Mammary epithelial cell (primary cell): ENCODE measurements around the gene EFS.
"Not testable (repeated sequence)": the region's sequence is repeated elsewhere in the genome, so short reads cannot be mapped to it uniquely, and the experiment has no call there.

Experiments
- EZH2 ChIP-seq: IDR thresholded peaks from 2 replicates; pipeline ENCODE4 v1.6.1; 2012; ENCODE audit warnings: low read length, inconsistent platforms, borderline replicate concordance
- TF ChIP-seq, protein P1 (sequence below), 2 donors: IDR thresholded peaks in 1 of 2; conservative IDR thresholded peaks in 1 of 2; 2 replicates each; pipeline ENCODE4 v1.5.1; 2011 to 2012; ENCODE audit warnings: inconsistent platforms in 2 of 2, low read length in 2 of 2, mild to moderate bottlenecking in 2 of 2, control low read depth in 1 of 2, low read depth in 1 of 2; ENCODE audit not compliant: insufficient read depth in 1 of 2; ENCODE audit errors: extremely low read depth in 1 of 2

DNA sequence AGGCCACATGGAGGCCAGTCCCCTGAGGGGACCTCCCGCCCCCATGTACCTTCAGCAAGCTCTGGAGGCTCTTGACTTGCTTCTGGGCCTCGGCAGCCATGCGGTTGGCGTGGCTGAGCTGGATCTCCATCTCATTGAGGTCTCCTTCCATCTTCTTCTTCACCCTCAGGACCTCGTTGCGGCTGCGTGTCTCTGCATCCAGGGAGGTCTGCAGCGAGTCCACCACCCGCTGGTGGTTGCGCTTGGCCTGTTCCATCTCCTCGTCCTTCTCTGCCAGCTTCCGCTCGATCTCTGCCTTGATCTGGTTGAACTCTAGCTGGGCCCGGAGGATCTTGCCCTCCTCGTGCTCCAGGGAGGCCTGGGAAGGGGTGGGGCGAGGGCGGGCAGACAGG is 21.3 kb upstream of the EFS start:
- TF ChIP-seq, protein P1, sequence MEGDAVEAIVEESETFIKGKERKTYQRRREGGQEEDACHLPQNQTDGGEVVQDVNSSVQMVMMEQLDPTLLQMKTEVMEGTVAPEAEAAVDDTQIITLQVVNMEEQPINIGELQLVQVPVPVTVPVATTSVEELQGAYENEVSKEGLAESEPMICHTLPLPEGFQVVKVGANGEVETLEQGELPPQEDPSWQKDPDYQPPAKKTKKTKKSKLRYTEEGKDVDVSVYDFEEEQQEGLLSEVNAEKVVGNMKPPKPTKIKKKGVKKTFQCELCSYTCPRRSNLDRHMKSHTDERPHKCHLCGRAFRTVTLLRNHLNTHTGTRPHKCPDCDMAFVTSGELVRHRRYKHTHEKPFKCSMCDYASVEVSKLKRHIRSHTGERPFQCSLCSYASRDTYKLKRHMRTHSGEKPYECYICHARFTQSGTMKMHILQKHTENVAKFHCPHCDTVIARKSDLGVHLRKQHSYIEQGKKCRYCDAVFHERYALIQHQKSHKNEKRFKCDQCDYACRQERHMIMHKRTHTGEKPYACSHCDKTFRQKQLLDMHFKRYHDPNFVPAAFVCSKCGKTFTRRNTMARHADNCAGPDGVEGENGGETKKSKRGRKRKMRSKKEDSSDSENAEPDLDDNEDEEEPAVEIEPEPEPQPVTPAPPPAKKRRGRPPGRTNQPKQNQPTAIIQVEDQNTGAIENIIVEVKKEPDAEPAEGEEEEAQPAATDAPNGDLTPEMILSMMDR (conservative IDR thresholded peaks at IDR 0.05 in 1 of 2, IDR thresholded peaks at IDR 0.05 in 1 of 2; ENCODE audit: extremely low read depth in 1 of 2, insufficient read depth in 1 of 2, low read depth in 1 of 2, low read length in 2 of 2): not testable (repeated sequence)
- not testable (repeated sequence) for TF ChIP-seq EZH2
